HG02678 (cell line): Measurements from ENCODE around the gene ABLIM3.

Experiments
- ATAC-seq: cut with Tn5 transposase; IDR thresholded peaks from one replicate; pipeline ENCODE4 v1.9.1; 2021; ENCODE audit warnings: mild to moderate bottlenecking, moderate library complexity; ENCODE audit not compliant: unreplicated experiment

Gene ABLIM3

GRCh38 chr5:149215478-149216090 is 74.3 kb downstream of the ABLIM3 start:
- ATAC-seq: no peak

- ATAC-seq: no peak
Observed at GRCh38 chr5:149216496-149216895, 75.2 kb downstream of the ABLIM3 start.

- no peak for ATAC-seq
Observed at GRCh38 chr5:149217096-149217802, 76.0 kb downstream of the ABLIM3 start.

GRCh38 chr5:149217803-149218155 is 76.5 kb downstream of the ABLIM3 start:
- ATAC-seq: no peak

- no peak for ATAC-seq
Observed at GRCh38 chr5:149219584-149219983, 78.3 kb downstream of the ABLIM3 start.

- no peak for ATAC-seq
Observed at GRCh38 chr5:149220750-149221149, 79.5 kb downstream of the ABLIM3 start.

GRCh38 chr5:149221326-149221725 is 80.0 kb downstream of the ABLIM3 start:
- ATAC-seq: no peak

- no peak for ATAC-seq
Observed at GRCh38 chr5:149221731-149222342, 80.5 kb downstream of the ABLIM3 start.

- no peak for ATAC-seq
Observed at GRCh38 chr5:149223081-149223848, 82.0 kb downstream of the ABLIM3 start.

- no peak for ATAC-seq
Observed at GRCh38 chr5:149224282-149224681, 83.0 kb downstream of the ABLIM3 start.

- ATAC-seq: no peak
Observed at GRCh38 chr5:149227168-149227826, 86.0 kb downstream of the ABLIM3 start.

- ATAC-seq: no peak
Observed at GRCh38 chr5:149228618-149229297, 87.5 kb downstream of the ABLIM3 start.

- no peak for ATAC-seq
Observed at GRCh38 chr5:149229298-149229937, 88.1 kb downstream of the ABLIM3 start.

GRCh38 chr5:149235841-149236240 is 94.5 kb downstream of the ABLIM3 start:
- no peak for ATAC-seq

- ATAC-seq: no peak
Observed at GRCh38 chr5:149237662-149238061, 96.4 kb downstream of the ABLIM3 start.

- no peak for ATAC-seq
Observed at GRCh38 chr5:149238540-149238939, 97.2 kb downstream of the ABLIM3 start.

- ATAC-seq: no peak
Observed at GRCh38 chr5:149239917-149240316, 98.6 kb downstream of the ABLIM3 start.

- ATAC-seq: peak; percentile 50
Observed at GRCh38 chr5:149240354-149240998, 99.2 kb downstream of the ABLIM3 start.

GRCh38 chr5:149242339-149242738 is 101.0 kb downstream of the ABLIM3 start:
- ATAC-seq: no peak
